ENCODE measurements around the gene SLC27A6.
"Not testable (repeated sequence)": the region's sequence is repeated elsewhere in the genome, so short reads cannot be mapped to it uniquely, and the experiment has no call there.

Gene SLC27A6

DNA sequence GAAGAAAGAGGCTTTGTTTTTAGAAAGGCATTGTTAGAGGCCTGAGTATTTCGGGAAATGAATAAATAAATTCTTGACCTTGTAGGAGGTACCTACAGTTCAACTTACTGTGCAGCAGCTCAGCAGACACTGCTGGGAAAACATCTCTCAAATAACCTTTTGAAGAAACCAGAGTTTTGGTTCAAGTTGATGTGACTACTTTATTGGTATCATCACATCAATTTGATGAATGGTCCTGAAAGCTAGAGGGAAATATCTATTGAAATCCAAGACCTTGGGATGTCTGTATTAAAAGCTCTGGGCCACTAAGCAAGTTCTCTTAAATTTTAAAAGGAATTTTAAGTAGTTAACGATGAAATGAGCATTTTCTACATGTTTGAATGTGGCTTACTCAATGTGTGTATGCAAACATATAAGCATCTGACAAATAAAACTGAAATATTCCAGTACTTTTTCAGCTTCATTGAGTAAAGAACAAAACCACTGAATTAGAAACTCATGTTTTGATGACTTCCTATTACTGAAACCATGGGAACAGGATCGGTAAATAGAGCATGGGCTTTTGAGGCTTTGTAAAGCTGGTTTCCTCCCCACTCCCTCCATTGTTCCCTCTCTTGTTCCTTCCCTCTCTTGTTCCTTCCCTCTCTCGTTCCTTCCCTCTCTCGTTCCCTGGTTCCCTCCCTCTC, 36.7 kb downstream of the SLC27A6 start:
- no peak for DNase-seq (ENCODE audit: extremely low read depth in 1 of 2, low read depth in 1 of 2)

DNA sequence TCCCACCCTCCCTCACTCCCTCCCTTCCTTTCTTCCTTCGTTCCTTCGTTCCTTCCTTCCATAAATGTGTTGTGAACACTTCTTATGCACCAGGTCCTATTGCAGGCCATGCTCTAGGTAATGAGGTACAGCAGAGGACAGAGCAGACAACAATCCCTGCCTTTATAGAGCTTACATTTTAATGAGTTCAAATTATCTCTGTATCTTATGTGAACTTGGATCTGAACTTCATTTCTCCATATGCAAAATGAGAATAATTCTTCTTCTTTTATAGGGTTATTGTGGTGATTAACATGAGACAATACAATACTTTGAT, 37.2 kb downstream of the SLC27A6 start:
- DNase-seq (ENCODE audit: extremely low read depth in 1 of 2, low read depth in 1 of 2): no peak

DNA sequence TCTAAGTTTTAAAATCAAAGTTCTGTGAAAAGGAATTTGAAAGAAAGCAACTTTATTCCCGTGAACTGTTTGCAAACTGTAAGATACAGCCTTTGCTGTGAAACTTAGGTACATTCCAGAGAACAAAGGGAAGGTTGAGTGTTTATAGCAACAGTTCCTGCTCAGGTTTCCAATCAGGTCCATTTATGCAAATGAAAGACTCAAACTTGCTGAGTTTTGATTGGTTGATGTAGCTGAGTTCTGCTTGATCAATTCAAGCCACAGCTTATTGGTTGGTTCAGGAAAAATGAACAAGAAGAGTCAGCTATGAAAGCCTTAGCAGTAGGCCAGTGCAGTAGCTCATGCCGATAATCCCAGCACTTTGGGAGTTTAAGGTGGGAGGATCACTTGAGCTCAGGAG, 37.9 kb downstream of the SLC27A6 start:
- no peak for DNase-seq (ENCODE audit: extremely low read depth in 1 of 2, low read depth in 1 of 2)

DNA sequence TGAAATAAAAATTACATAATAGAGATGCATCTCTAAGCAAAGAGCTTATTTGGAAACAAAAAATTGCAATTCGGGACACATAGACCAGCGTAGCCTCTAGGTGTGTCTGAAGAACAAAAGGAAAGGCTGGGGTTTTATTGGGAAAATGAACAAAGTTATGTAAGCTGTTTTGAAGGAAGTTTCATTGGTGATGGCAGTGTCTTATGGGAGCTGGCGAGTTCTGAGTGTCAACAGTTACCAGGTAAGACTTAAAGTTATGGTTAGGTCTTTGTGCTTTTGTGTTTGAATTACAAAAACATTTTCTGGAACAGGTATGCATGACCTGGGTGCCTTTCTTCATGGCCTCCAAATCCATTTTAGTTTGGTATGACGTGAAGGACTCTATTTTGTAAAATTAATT, 48.9 kb downstream of the SLC27A6 start:
- DNase-seq (ENCODE audit: extremely low read depth in 1 of 2, low read depth in 1 of 2): no peak

DNA sequence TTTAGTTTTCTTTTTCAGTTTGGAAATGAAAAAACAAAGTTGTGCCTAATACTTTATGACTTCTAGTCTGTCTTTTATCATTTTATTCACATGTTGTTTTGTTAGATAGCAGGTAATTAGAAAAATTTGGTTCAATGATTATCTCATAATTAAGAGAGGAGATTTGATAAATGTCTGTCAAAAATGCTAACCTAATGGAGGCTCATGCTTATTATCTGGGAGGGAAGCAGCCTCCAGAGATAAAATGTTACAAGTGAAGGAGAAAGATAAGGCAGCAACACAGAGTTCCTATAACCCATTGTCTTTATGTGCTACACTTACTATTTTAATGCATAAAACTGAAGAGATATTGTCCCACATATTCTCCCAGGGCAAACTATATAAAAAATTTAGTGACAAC, 53.5 kb downstream of the SLC27A6 start:
- no peak for DNase-seq (ENCODE audit: extremely low read depth in 1 of 2, low read depth in 1 of 2)

DNA sequence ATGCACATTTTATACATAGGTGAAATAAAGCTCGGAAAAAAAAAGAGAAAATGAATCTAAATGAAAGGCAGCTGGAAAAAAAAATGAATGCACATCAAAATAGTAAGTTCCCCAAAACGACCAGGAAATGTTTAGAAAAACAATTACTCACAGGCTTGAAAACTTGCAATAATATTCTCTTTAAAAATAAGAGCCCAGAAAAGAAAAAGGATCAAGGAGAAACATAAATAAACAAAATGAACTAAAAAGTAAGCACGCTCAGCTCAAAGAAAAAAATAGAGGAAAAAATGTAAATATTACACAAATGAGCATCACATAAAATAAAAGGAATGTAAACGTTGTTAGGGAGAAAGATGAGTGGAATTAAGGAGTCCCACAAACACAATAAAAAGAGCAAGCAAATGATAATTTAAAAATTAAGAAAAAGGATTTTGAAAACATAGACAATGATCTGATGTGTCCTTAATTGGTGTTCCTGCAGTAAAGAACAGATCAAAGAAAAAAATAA, 54.2 kb downstream of the SLC27A6 start:
- no peak for DNase-seq (ENCODE audit: extremely low read depth in 1 of 2, low read depth in 1 of 2)

DNA sequence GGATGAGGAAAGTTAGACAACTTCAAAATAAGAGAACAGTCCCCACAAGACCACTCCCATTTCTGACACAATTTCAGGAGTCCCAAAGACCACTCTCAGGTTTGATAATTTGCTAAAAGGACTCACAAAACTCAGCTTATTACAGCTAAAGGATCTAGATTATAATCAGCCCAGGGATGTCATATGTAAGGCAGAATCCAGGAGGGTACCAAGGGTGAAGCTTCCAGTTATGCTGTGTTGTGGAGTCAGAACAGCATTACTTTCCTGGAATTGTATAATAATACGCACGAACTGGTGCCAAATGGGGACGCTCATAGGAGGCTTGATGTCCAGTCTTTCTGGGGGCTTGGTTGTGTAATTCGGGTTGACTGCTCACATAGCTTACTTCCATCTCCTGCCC, 55.4 kb downstream of the SLC27A6 start:
- DNase-seq (ENCODE audit: extremely low read depth in 1 of 2, low read depth in 1 of 2): no peak

DNA sequence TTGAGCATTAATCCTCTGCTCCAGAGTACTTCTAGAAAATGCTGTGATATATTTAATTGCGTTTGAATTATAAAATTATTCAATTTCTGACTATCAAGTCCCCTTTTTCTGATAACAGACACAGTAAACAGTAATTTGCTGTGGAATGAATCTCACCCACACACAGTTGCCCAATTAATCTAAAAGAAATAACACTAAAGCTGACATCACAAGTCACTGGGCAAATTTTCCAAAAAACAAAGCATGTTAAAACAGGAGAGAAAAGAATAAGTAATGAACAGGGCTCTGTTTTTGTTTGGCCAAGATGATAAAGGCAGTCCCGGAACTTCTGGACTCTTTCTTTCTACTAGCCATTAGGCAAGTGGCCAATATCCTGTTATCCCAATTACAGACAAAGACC, 56.5 kb downstream of the SLC27A6 start:
- no peak for DNase-seq (ENCODE audit: extremely low read depth in 1 of 2, low read depth in 1 of 2)

DNA sequence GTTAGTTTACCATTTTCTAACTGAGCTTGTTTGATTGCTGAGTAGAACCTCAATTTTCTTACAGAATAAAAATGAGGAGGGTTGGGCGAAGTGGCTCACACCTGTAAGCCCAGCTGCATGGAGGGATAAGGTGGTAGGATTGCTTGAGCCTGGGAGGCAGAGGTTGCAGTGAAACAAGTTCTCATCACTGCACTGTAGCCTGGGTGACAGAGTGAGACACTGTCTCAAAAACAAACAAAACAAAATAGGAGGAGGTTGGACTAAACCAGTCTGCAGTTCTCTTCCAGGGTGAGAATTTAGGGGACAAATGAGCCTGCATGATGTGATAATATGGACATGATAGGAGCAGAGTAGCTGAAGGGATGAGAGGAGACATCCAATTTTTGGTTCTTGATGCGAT, 57.3 kb downstream of the SLC27A6 start:
- DNase-seq (ENCODE audit: extremely low read depth in 1 of 2, low read depth in 1 of 2): no peak

DNA sequence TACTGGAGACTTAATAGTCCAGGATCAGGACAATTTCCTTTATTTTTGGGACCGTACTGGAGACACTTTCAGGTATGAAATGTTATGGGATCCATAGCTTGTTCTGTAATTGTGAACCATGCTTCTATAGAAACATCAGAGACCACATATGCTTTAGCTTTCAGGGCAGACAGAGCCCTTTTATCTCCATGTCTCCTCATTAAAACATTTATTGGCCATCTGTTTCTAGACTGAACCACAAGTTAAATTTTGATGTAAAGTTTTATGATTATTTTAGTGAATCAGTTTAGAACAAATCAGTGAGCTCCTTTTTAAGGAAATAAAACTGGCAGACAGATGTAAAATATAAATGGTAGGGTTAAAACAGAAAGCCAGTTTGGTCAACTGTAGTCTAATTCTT, 62.0 kb downstream of the SLC27A6 start:
- DNase-seq (ENCODE audit: extremely low read depth in 1 of 2, low read depth in 1 of 2): no peak

DNA sequence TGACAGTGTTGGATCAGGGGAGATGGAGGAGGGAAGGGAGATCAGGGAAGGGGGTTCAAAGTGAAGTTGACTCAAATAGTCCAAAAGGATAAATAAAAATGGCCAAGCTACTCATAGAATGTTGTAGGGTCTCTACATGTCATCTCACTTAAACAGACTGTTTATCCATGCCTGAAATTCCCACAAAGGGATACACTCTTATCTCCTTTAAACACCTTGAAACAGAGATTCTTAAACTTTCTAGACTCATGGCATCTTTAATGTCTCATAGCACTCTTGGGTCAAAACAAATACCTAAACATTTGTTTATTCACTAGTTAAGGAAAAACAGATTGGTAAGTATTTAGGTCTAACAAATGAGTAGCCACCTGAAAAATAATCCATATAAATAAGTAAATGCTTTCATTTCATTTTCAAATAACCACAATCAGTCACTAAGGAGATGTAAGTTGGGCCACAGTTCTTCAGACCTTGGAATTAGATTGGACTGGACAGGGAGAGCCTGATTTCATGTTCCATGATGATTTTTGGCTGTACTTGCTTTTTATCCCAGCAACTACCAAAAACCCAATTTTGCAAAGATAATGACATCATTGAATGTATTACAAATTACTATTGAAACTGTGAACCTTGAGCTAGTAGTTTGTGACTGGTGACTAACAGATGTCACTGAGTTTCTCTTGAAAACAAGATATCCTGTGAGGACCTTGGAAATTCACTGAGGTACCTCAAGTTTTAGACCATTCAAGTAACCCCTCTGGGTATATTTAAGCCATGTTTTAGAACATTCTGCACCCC, 66.8 kb downstream of the SLC27A6 start:
- DNase-seq (ENCODE audit: extremely low read depth in 1 of 2, low read depth in 1 of 2): no peak

DNA sequence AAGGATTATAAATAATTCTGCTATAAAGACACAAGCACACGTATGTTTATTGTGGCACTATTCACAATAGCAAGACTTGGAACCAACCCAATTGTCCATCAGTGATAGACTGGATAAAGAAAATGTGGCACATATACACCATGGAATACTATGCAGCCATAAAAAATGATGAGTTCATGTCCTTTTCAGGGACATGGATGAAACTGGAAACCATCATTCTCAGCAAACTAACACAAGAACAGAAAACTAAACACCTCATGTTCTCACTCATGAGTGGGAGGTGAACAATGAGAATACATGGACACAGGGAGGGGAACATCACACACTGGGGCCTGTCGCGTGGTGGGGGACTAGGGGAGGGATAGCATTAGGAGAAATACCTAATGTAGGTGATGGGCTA, 71.0 kb downstream of the SLC27A6 start:
- DNase-seq (ENCODE audit: extremely low read depth in 1 of 2, low read depth in 1 of 2): not testable (repeated sequence)

DNA sequence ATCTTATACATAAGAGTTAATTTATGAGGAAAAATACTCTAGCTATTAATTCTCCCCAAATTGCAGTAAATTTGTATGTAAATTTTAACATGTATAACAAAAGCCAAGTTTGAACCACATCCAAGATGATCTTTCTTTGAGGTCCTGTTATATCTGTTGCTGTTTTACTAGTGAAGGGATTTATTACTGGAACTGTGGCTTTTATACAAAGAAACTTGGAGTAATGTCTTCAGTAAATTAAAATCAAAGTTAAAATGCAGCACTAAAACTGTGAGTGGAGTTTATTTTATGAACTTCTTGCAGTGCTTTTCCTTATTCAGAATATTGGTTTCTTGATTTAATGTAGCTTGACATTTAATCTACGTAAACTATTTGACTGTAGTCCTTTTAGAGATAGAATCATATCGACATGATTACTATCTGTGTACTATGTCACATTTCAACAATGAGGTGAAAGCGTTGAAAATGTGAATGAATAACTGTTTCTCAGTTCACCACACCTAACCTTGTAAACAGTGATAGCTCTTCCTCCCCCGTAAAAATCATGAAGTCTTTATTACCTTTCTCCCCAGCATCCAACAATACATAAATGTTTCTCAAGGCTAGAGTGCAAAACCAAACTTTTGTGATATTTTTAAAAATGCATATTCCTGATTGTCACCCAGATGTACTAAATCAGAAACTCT, 76.1 kb downstream of the SLC27A6 start:
- DNase-seq (ENCODE audit: extremely low read depth in 1 of 2, low read depth in 1 of 2): no peak

DNA sequence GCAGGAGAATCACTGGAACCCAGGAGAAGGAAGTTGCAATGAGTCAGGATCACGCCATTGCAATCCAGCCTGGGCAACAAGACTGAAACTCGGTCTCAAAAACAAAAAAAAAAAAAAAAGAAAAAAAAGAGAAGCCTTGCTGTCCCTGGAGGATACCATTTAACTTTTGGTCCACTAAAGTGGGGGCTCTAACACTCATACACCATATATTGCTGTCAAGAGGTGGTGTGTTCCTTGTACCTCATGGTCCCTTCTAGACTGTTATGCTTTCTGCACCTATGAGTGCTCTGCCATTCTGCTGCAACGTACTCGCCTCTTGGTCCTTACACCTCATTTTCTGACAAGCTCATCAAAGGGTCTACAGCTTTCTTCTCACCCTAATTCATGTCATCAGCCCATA, 77.0 kb downstream of the SLC27A6 start:
- no peak for DNase-seq (ENCODE audit: extremely low read depth in 1 of 2, low read depth in 1 of 2)

DNA sequence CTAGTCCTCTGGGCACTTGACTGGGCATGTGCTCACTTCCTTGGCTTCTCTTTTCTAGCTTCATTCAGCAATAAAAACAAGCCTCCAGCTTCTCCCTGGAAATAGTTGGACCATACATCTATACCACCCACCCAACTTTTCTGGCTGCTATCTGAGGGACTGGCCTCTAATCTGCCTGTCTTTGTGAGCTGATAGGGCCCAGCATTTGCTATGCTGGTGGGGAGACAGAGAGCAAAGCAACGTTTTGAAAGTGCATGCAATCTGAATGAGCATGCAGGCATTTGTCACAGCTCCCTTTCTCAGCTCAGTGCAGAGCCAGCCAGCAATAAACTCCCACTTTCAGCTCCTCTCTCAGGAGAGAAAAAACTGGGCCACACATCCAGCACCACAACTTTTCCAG, 78.6 kb downstream of the SLC27A6 start:
- DNase-seq (ENCODE audit: extremely low read depth in 1 of 2, low read depth in 1 of 2): no peak

DNA sequence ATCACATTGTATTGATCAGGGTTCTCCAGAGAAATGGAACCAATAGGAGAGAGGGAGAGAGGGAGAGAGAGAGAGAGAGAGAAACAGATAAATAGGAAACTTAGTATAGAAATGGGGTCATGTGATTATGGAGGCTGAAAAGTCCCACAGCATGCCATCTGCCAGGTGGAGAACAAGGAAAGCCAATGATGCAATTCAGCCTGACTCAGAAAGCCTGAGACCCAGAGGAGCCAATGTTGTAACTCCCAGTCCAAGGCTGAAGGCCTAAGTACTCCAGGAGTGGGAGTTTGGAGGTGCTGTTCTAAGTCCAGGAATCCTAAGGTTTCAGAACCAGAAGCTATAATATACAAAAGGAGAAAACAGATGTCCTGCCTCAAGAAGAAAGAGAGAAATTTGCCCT, 80.9 kb downstream of the SLC27A6 start:
- DNase-seq (ENCODE audit: extremely low read depth in 1 of 2, low read depth in 1 of 2): no peak

DNA sequence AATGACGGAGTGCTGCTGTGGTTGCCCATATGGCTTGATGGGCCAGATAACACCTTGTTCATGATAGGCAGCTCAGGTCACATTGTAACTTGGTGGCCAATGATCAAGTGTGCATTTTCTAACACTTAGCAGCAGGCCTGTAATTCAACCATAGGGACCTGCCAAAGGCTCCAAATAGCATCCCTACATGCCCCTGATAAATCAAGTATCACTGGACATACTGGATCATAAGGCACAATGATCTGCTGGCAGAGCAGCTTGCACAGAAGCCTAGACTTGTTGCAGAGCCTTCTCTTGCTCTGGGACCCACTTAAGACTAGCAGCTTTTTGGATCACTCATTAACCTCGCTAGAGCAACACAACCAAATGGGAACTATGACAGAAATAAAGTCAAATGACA, 83.2 kb downstream of the SLC27A6 start:
- no peak for DNase-seq (ENCODE audit: extremely low read depth in 1 of 2, low read depth in 1 of 2)

DNA sequence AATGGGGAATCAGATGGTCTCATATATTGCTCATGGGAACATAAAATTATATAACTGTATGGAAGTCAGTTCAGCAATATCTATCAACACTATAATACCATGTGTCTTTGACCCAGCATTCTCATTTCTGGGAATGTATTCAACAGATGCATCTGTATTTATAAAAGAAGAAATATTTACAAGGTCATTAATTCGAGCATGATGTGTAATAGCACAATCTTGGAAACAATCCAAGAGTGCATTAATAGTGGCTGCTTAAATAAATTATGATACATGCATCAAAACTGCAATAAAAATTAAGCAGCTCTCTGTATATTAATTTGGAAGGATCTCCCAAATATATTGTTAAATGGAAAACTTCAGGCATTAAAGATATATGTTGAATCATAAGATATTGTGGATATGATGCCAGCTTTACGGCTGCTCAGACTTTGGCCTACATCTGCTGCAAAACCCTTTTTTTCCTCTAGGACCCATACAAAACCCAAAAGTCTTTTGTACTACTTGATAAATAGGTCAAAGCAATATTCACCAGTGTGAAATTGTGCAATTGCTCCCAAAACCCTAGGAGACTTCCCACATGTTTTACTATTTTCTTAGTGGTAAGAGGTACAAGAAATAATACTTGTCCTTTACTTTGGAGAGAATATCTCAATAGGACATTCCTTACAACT, 84.0 kb downstream of the SLC27A6 start:
- no peak for DNase-seq (ENCODE audit: extremely low read depth in 1 of 2, low read depth in 1 of 2)

DNA sequence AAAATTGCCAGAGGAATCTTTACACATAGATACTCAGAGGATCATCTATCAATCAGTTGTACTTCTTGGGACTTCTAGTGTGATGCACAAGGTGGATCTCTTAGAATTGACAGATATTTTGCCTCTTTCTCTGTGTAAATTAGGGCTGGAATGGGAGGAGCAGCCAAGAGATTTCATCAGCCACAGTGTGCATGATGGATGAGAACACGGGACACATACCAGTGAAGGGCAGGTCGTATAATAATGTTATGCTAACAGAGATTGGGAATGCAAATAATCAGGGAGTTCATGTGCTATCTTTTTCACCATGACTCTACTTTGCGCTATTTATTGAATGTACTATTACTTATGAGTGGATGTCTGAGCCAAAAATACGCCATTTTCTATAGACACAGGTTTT, 86.0 kb downstream of the SLC27A6 start:
- DNase-seq (ENCODE audit: extremely low read depth in 1 of 2, low read depth in 1 of 2): no peak

DNA sequence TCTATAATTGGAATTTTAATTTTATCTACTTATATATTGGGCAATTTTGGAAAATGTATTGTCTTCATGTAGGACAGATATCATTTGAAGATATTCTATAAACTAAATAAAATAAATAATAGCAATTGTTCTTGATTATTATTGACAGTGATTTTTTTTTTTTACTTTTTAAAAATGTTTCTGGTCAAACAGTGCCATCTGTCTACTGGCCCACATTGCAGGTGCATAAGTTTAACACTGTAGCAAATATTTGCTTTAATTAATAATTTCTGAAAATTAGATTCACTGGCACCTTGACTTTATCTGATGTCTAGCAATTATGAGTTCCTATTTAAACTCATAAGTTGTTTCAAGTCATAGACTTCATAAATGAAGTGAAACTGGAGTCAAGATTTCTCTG, 88.2 kb downstream of the SLC27A6 start:
- DNase-seq (ENCODE audit: extremely low read depth in 1 of 2, low read depth in 1 of 2): no peak

DNA sequence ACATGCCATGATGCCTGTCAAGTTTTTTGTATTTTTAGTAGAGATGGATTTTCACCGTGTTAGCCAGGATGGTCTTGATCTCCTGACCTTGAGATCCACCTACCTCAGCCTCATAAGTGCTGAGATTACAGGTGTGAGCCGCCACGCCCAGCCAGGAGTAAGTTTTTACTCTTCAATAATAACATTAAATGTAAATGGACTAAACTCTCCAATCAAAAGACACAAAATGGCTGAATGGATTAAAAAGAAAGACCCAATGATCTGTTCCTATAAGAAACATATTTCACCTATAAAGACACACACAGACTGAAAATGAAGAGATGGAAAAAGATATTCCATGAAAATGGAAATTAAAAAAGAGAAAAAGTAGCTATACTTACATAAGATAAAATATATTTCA, 92.0 kb downstream of the SLC27A6 start:
- DNase-seq (ENCODE audit: extremely low read depth in 1 of 2, low read depth in 1 of 2): no peak

All from stimulated activated CD8-positive, alpha-beta memory T cell treated with anti-CD3 and anti-CD28 coated beads, Interleukin-7, amount 100 ng/mL, for 48 hours (primary cell).